Measurements from ENCODE around the gene SPNS2.

Gene SPNS2

GRCh38 chr17:4500191-4500571 lies 1.5 kb downstream of the SPNS2 start:
- TF ChIP-seq YY1 (IDR thresholded peaks at IDR 0.05; ENCODE audit: low read depth): no peak
- no peak for TF ChIP-seq USF1 (IDR thresholded peaks at IDR 0.05)
- no peak for TF ChIP-seq EGR1 (IDR thresholded peaks at IDR 0.05)
- no peak for TF ChIP-seq CREB1 (IDR thresholded peaks at IDR 0.05; ENCODE audit: low read depth)
- TF ChIP-seq, protein P1, sequence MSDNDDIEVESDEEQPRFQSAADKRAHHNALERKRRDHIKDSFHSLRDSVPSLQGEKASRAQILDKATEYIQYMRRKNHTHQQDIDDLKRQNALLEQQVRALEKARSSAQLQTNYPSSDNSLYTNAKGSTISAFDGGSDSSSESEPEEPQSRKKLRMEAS (IDR thresholded peaks at IDR 0.05): no peak
- TF ChIP-seq REST (IDR thresholded peaks at IDR 0.05; ENCODE audit: low read depth): no peak

DNA sequence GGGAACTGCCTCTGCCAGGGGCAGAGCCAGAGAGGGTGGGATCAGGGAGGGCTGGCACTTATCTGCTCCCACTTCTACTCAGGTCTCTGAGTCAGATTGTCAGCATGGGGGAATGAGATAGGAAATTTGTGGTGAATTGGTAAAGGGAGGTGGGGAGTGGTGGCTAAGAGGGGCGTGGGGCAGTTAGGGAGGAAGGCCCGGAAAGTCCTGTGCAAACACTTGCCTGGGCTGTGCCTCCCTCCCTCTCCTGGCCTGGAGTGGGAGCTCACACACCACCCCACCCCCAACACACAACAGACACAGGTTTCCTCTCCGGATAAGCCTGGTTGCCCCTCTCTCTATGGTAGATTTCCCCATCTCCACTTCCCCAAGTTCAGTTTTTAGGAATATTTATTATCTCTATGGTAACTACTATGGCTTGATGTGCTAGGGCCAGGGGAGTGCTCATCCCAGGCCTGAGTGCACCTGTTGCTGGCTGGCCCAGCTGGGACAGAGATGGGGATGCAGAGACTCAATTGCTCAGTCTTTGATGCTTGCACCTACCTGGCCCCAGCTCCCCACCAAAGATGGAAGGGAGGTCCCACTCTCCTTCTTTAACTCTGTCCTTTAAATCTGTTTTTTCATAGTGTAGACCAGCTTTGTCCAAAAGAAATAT lies 2.7 kb downstream of the SPNS2 start:
- no peak for TF ChIP-seq EGR1 (IDR thresholded peaks at IDR 0.05)
- TF ChIP-seq CREB1 (IDR thresholded peaks at IDR 0.05; ENCODE audit: low read depth): no peak
- no peak for TF ChIP-seq EP300 (IDR thresholded peaks at IDR 0.05; ENCODE audit: borderline replicate concordance)
- TF ChIP-seq YY1 (IDR thresholded peaks at IDR 0.05; ENCODE audit: low read depth): no peak
- TF ChIP-seq TAF1 (IDR thresholded peaks at IDR 0.05; ENCODE audit: low read depth): no peak
- no peak for TF ChIP-seq ZBTB7A (IDR thresholded peaks at IDR 0.05; ENCODE audit: low read depth)
- TF ChIP-seq REST (IDR thresholded peaks at IDR 0.05; ENCODE audit: low read depth): no peak
- no peak for TF ChIP-seq TEAD4 (IDR thresholded peaks at IDR 0.05)
- TF ChIP-seq NFIC (IDR thresholded peaks at IDR 0.05): no peak
- no peak for TF ChIP-seq TCF12 (IDR thresholded peaks at IDR 0.05; ENCODE audit: low read depth)

- TF ChIP-seq EGR1 (IDR thresholded peaks at IDR 0.05) (no peak), CREB1 (IDR thresholded peaks at IDR 0.05; ENCODE audit: low read depth) (no peak), TCF12 (IDR thresholded peaks at IDR 0.05; ENCODE audit: low read depth) (no peak), TEAD4 (IDR thresholded peaks at IDR 0.05) (no peak), EP300 (IDR thresholded peaks at IDR 0.05; ENCODE audit: borderline replicate concordance) (no peak), NFIC (IDR thresholded peaks at IDR 0.05) (no peak), CEBPB (IDR thresholded peaks at IDR 0.05) (no peak), YY1 (IDR thresholded peaks at IDR 0.05; ENCODE audit: low read depth) (no peak)
Observed at GRCh38 chr17:4502466-4503154, 3.9 kb downstream of the SPNS2 start.

- TF ChIP-seq EP300 (IDR thresholded peaks at IDR 0.05; ENCODE audit: borderline replicate concordance): no peak
- no peak for TF ChIP-seq TEAD4 (IDR thresholded peaks at IDR 0.05)
- no peak for TF ChIP-seq CEBPB (IDR thresholded peaks at IDR 0.05)
- no peak for TF ChIP-seq RAD21 (IDR thresholded peaks at IDR 0.05; ENCODE audit: low read depth)
- TF ChIP-seq TAF1 (IDR thresholded peaks at IDR 0.05; ENCODE audit: low read depth): no peak
- no peak for TF ChIP-seq NFIC (IDR thresholded peaks at IDR 0.05)
- no peak for TF ChIP-seq EGR1 (IDR thresholded peaks at IDR 0.05)
- TF ChIP-seq, protein P1 (IDR thresholded peaks at IDR 0.05): no peak
- no peak for TF ChIP-seq USF1 (IDR thresholded peaks at IDR 0.05)
- no peak for TF ChIP-seq TCF12 (IDR thresholded peaks at IDR 0.05; ENCODE audit: low read depth)
- TF ChIP-seq CREB1 (IDR thresholded peaks at IDR 0.05; ENCODE audit: low read depth): no peak
- TF ChIP-seq ZBTB7A (IDR thresholded peaks at IDR 0.05; ENCODE audit: low read depth): no peak
- no peak for TF ChIP-seq YY1 (IDR thresholded peaks at IDR 0.05; ENCODE audit: low read depth)
- no peak for TF ChIP-seq REST (IDR thresholded peaks at IDR 0.05; ENCODE audit: low read depth)
- TF ChIP-seq FOXM1 (IDR thresholded peaks at IDR 0.05; ENCODE audit: borderline replicate concordance, low read depth): no peak
Observed at GRCh38 chr17:4503283-4504025, 4.8 kb downstream of the SPNS2 start.
